K562 (cell line): ENCODE measurements around the gene CS. TPM values are rescaled to one million over a fixed set of nuclear protein-coding genes. Genes with fewer than 3 reads are reported as not detected.

Experiments
- ATAC-seq: fragments of 200-7000 bp; cut with Tn5 transposase; 3 replicates; pipeline ENCODE4 v1.9.1; 2020; ENCODE audit warnings: moderate library complexity
- BruUV-seq: library from RNA; stranded (reverse); fragments of 400-500 nt; replicated peaks from 2 replicates; lab custom pipeline; 2021; lab: Mats Ljungman, UMichigan
- CTCF ChIA-PET: fragments of 300-600 bp; formaldehyde crosslinking; extraction: SDS; loops from one replicate; lab custom pipeline; 2021; ENCODE audit warnings: low intra/inter-chr PET ratio; lab: Yijun Ruan, JAX
- POLR2A ChIA-PET: fragments of 300-600, 350-650 bp; sonication (Branson Sonifier 250); formaldehyde crosslinking; extraction: SDS; loops from one replicate; lab custom pipeline; 2021; ENCODE audit warnings: antibody characterized with exemption, inconsistent platforms; lab: Yijun Ruan, JAX
- DNase-seq, 4 experiments: peaks; one replicate each; pipeline versions ENCODE4 v3.0.0 to v3.0.0-alpha.2; 2011 to 2018; ENCODE audit warnings: low spot score in 3 of 4, mixed read lengths in 3 of 4; ENCODE audit errors: extremely low read depth in 1 of 4
- FAIRE-seq: peaks from 2 replicates; lab custom pipeline; 2011; peaks lifted over from hg19 to GRCh38; lab: Jason Lieb, UNC
- H2AFZ ChIP-seq: 2 replicates; pipeline ENCODE4 v1.6.0; 2011; ENCODE audit warnings: low read depth, low read length, control low read depth, inconsistent platforms
- H3K27ac ChIP-seq: fragments of 200-600 bp; 3 replicates; pipeline ENCODE4 v1.8.0; 2011; ENCODE audit warnings: low read depth, mild to moderate bottlenecking, control low read depth, inconsistent platforms, low read length, moderate library complexity, mixed read lengths; ENCODE audit errors: extremely low read depth
- H3K27me3 ChIP-seq, 2 experiments: fragments of 300-600 bp in 1 of 2; 2 replicates in 1 of 2; 3 replicates in 1 of 2; pipeline versions ENCODE4 v1.6.0 to v1.8.0; 2011; ENCODE audit warnings: inconsistent platforms in 2 of 2, low read length in 2 of 2, mild to moderate bottlenecking in 1 of 2, mixed read lengths in 1 of 2, moderate library complexity in 1 of 2; ENCODE audit not compliant: control insufficient read depth in 2 of 2, insufficient read depth in 2 of 2
- H3K36me3 ChIP-seq: fragments of 300-600 bp; 3 replicates; pipeline ENCODE4 v1.8.0; 2011; ENCODE audit warnings: mild to moderate bottlenecking, low read length, inconsistent platforms; ENCODE audit not compliant: control insufficient read depth, insufficient read depth
- H3K4me1 ChIP-seq, 2 experiments: fragments of 200-600 bp in 1 of 2; replicated peaks in 1 of 2; 2 replicates in 1 of 2; 3 replicates in 1 of 2; pipeline versions ENCODE4 v1.5.1 to v1.8.0; 2011; ENCODE audit warnings: inconsistent platforms in 2 of 2, low read length in 2 of 2, mild to moderate bottlenecking in 1 of 2, mixed read lengths in 1 of 2, moderate library complexity in 1 of 2; ENCODE audit not compliant: control insufficient read depth in 2 of 2, insufficient read depth in 2 of 2
- H3K4me2 ChIP-seq: 2 replicates; pipeline ENCODE4 v1.6.1; 2011; ENCODE audit warnings: low read length, control low read depth, inconsistent platforms, mixed read lengths; ENCODE audit not compliant: insufficient read depth
- H3K4me3 ChIP-seq: fragments of 200-600 bp; sonication (generic), shearing (Covaris generic); 2 replicates; pipeline ENCODE4 v1.5.1; 2016; ENCODE audit warnings: control low read depth, inconsistent platforms
- H3K79me2 ChIP-seq: fragments of 200-600 bp; 3 replicates; pipeline ENCODE4 v1.8.0; 2011; ENCODE audit warnings: low read length, inconsistent platforms; ENCODE audit not compliant: control insufficient read depth, insufficient read depth
- H3K9ac ChIP-seq, 2 experiments: 2 replicates each; pipeline versions ENCODE4 v1.6.0 to v1.6.1; 2011; ENCODE audit warnings: low read depth in 2 of 2, low read length in 2 of 2, control low read depth in 1 of 2, inconsistent platforms in 1 of 2, mild to moderate bottlenecking in 1 of 2, mixed read lengths in 1 of 2; ENCODE audit not compliant: insufficient read depth in 1 of 2
- H3K9me1 ChIP-seq: one replicate; pipeline ENCODE4 v1.6.0; 2011; ENCODE audit warnings: inconsistent platforms, mild to moderate bottlenecking, low read length, moderate library complexity; ENCODE audit not compliant: control insufficient read depth, insufficient read depth
- H3K9me3 ChIP-seq: replicated peaks from 2 replicates; pipeline ENCODE4 v1.5.1; 2011; ENCODE audit warnings: low read depth, low read length, inconsistent platforms; ENCODE audit not compliant: control insufficient read depth, insufficient read depth
- H4K20me1 ChIP-seq: replicated peaks from 2 replicates; pipeline ENCODE4 v1.6.1; 2011; ENCODE audit warnings: low read length, inconsistent platforms, mixed read lengths; ENCODE audit not compliant: control insufficient read depth, insufficient read depth
- NCOA6 ChIP-seq: fragments of 450-650 bp; IDR thresholded peaks from 2 replicates; pipeline ENCODE4 v1.6.1; 2017; ENCODE audit warnings: mild to moderate bottlenecking
- NFXL1 ChIP-seq: fragments of 450-650 bp; formaldehyde crosslinking; IDR thresholded peaks from 2 replicates; pipeline ENCODE4 v1.4.0; 2021; ENCODE audit warnings: mild to moderate bottlenecking
- SIRT6 ChIP-seq: IDR thresholded peaks from one replicate; pipeline ENCODE4 v1.6.1; 2012; ENCODE audit warnings: low read depth, mild to moderate bottlenecking, control low read depth, inconsistent platforms, low read length, moderate library complexity
- TCF15 ChIP-seq: fragments of 250-450 bp; sonication (Bioruptor Pico); IDR thresholded peaks from 2 replicates; pipeline ENCODE4 v1.8.0; 2022; ENCODE audit warnings: moderate library complexity, mild to moderate bottlenecking, inconsistent platforms
- ZNF282 ChIP-seq: sonication (generic); formaldehyde crosslinking; IDR thresholded peaks from 2 replicates; pipeline ENCODE4 v1.8.1; 2023; ENCODE audit warnings: missing genetic modification reagents
- WGBS: fragments of 100-300 bp; shearing (Covaris generic); methylation state at CpG from one replicate; pipeline ENCODE4 v1.1.6; 2016; ENCODE audit warnings: low coverage, mixed read lengths; ENCODE audit not compliant: insufficient coverage; ENCODE audit errors: missing lambda C conversion rate; 5-methylcytosine and 5-hydroxymethylcytosine counted together
- in situ Hi-C: fragments of 300-500 bp; cut with MboI; formaldehyde crosslinking; loops from 4 replicates; pipeline ENCODE4 v1.15.0; 2018; ENCODE audit warnings: inconsistent platforms, mixed read lengths
- intact Hi-C: fragments of 100-400 bp; cut with micrococcal nuclease; formaldehyde crosslinking; loops from 2 replicates; pipeline ENCODE4 v1.14.2; 2022
- polyA plus RNA-seq, 8 experiments: library from polyadenylated mRNA; depleted of rRNA in 4 of 8; stranded (reverse) in 5 of 8; unstranded in 3 of 8; fragments of >200 nt; fragmentation: Nextera tagmentation in 2 of 8; fragmentation: Illumina TruSeq in 1 of 8; extraction: Ambion mirVana in 2 of 8; extraction: Trizol in 1 of 8; gene quantifications; 2 replicates each; pipeline versions ENCODE4 v1.2.1 to v1.2.3, GENCODE V29; 2011 to 2014; ENCODE audit warnings: inconsistent platforms in 1 of 8, missing spikeins in 1 of 8
- total RNA-seq, 7 experiments: library from RNA; depleted of rRNA in 6 of 7; stranded (reverse); fragments of >200 nt in 6 of 7; fragmentation: Illumina TruSeq in 2 of 7; extraction: Trizol in 2 of 7; gene quantifications; 2 replicates each; pipeline versions ENCODE4 v1.2.1 to v1.2.3, GENCODE V29; 2011 to 2021; ENCODE audit warnings: low replicate concordance in 1 of 7
- TF ChIP-seq, protein P1 (sequence below): fragments of 250-450 bp; sonication (Bioruptor Pico); IDR thresholded peaks from 2 replicates; pipeline ENCODE4 v1.4.0; 2020

The CS gene
- total and polyA plus RNA-seq, 9 of the 15 experiments (the other 6 are each of a cell fraction or from before 2014, with no cell fraction given), result 99.9 to 390 (median 149) TPM

DNA sequence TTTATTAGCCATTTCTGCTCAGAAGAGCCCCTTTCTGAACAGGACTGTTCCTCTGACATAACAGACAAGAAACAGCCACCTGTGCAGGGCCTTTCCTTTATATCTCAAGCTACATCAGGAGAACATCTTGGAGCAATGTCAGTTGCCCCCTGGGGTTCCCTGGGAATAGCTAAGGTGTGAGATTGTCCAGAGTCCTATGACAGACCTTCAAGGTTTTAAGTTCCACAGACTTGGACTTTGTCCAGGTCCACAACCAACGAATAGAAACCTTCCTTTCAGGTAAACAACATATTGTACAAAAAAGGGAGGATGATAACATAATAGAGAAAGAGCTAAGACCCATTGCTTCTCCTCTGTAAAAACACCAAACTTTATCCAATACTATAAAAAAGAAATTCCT, 41.5 kb upstream of the CS start:
- no peak overlapping the region for H3K4me2 ChIP-seq
- in situ Hi-C loops, result no loop called here
- H3K4me3 ChIP-seq, result no peak overlapping the region
- TF ChIP-seq NFXL1 (CRISPR knock-in tag) (no peak), SIRT6 (no peak), NCOA6 (no peak), TCF15 (CRISPR knock-in tag) (no peak), ZNF282 (no peak)
- TF ChIP-seq, protein P1, sequence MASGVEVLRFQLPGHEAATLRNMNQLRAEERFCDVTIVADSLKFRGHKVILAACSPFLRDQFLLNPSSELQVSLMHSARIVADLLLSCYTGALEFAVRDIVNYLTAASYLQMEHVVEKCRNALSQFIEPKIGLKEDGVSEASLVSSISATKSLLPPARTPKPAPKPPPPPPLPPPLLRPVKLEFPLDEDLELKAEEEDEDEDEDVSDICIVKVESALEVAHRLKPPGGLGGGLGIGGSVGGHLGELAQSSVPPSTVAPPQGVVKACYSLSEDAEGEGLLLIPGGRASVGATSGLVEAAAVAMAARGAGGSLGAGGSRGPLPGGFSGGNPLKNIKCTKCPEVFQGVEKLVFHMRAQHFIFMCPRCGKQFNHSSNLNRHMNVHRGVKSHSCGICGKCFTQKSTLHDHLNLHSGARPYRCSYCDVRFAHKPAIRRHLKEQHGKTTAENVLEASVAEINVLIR (CRISPR knock-in tag), result no peak
- TF ChIP-seq, all 486 proteins: peak for 0
- Histone ChIP-seq H3K27me3 (no peaks in the 10 kb centered on the region), H4K20me1 (no peaks in the 10 kb centered on the region), H3K4me1 (peaks cover 8 to 25% of the 10 kb centered on the region in 2 experiments; a peak in 4 of 5 replicates), H2AFZ (no peak overlapping the region), H3K9me1 (peaks cover 7% of the 10 kb centered on the region), H3K9me3 (no peaks in the 10 kb centered on the region), H3K27ac (peak overlapping the region; percentile 40; the same call in 1 of the 3 replicates), H3K79me2 (peaks cover 7% of the 10 kb centered on the region; the same call in 2 of the 3 replicates), H3K36me3 (peaks cover 42% of the 10 kb centered on the region; the same call in 2 of the 3 replicates), H3K9ac (no peak overlapping the region)
- intact Hi-C loops, result no loop called here
- CTCF ChIA-PET, result no interaction called here
- POLR2A ChIA-PET, result interaction anchor here (0.6 to 19.0 kb wide), 4 partner anchors 9 to 336 kb away, joined by 3 to 274 read pairs (median 3); partner anchors contain the start of genes APOF and STAT2
- ATAC-seq, result no peak
- BruUV-seq, result no TSS peak
- no peak for FAIRE-seq
- 18% methylated on average over 1 of the region's 1 CpG for WGBS
- no peak for DNase-seq
